ENCODE results near the gene FBXW10.
"Not testable (repeated sequence)": the region's sequence is repeated elsewhere in the genome, so short reads cannot be mapped to it uniquely, and the experiment has no call there.

- TF ChIP-seq CTCF, POLR2A (IDR thresholded peaks at IDR 0.05): not testable (repeated sequence)
These were observed 77.6 kb downstream of the FBXW10 start for GRCh38 chr17:18821430-18821829.

Data from Peyer's patch (tissue), 4 donors.